ENCODE results near the gene PTCH1. TPM values are rescaled to one million over a fixed set of nuclear protein-coding genes. Genes with fewer than 3 reads are reported as not detected.

The PTCH1 gene
- polyA plus RNA-seq, 3 donors = not detected

- no peaks in the 10 kb centered on the region for H4K20me1 ChIP-seq (ENCODE audit: insufficient read depth, low read length)
- no peak overlapping the region for H3K4me2 ChIP-seq (replicated peaks; ENCODE audit: extremely low read depth, low read length, poor library complexity, severe bottlenecking)
- Mint-ChIP-seq H3K4me1 (peaks cover 5% of the 10 kb centered on the region), H3K9me3 (peaks cover 10 to 58% (median 33%) of the 10 kb centered on the region in 7 donors), H3K4me3 (peak overlapping the region in 1 of 2 donors; percentile 67), H3K27ac (no peak overlapping the region), H3K27me3 (ENCODE audit: low read depth in 3 of 3) (peaks cover 69 to 89% (median 82%) of the 10 kb centered on the region in 3 donors), H3K36me3 (peaks cover 4 to 5% of the 10 kb centered on the region in 2 donors)
- no peak for TF ChIP-seq CTCF (IDR thresholded peaks at IDR 0.05)
- peaks cover 8 to 58% of the 10 kb centered on the region in 2 donors for H3K9me3 ChIP-seq (replicated peaks in 1 of 2; ENCODE audit: control insufficient read depth in 1 of 2, insufficient read depth in 1 of 2, low read length in 2 of 2)
- H3K27ac ChIP-seq (ENCODE audit: low read depth in 1 of 2, low read length in 2 of 2) = no peak overlapping the region
- H2AFZ ChIP-seq (ENCODE audit: insufficient read depth, low read depth, low read length, poor library complexity, severe bottlenecking) = no peak overlapping the region
- intact Hi-C loops (cut with micrococcal nuclease) = no loop called here
- H3K36me3 ChIP-seq (replicated peaks in 1 of 2; ENCODE audit: control insufficient read depth in 1 of 2, insufficient read depth in 2 of 2, low read length in 2 of 2) = no peaks in the 10 kb centered on the region
- peaks cover 0 to 4% of the 10 kb centered on the region in 2 donors for H3K4me1 ChIP-seq (ENCODE audit: control insufficient read depth in 1 of 2, insufficient read depth in 2 of 2, low read length in 2 of 2)
- H3K9ac ChIP-seq (ENCODE audit: insufficient read depth, low read length, poor library complexity, severe bottlenecking) = no peak overlapping the region
- 61% methylated on average over 7 of the region's 20 CpGs for WGBS (ENCODE audit: insufficient coverage)
- DNase-seq = no peak
- H3K4me3 ChIP-seq (replicated peaks in 1 of 3; ENCODE audit: low read depth in 2 of 3, low read length in 3 of 3) = no peak overlapping the region
- peaks cover 64 to 81% of the 10 kb centered on the region in 2 donors for H3K27me3 ChIP-seq (ENCODE audit: control insufficient read depth in 2 of 2, insufficient read depth in 2 of 2, low read length in 2 of 2)
- H3K79me2 ChIP-seq (ENCODE audit: insufficient read depth, low read length) = no peaks in the 10 kb centered on the region
These were observed 1.0 kb upstream of the PTCH1 start for GRCh38 chr9:95517559-95518425.

GRCh38 chr9:95516221-95516733, 494 bp downstream of the PTCH1 start:
- no peak for DNase-seq
- H4K20me1 ChIP-seq (ENCODE audit: insufficient read depth, low read length) = no peaks in the 10 kb centered on the region
- peaks cover 17 to 63% (median 40%) of the 10 kb centered on the region in 7 donors for H3K9me3 Mint-ChIP-seq
- H2AFZ ChIP-seq (ENCODE audit: insufficient read depth, low read depth, low read length, poor library complexity, severe bottlenecking) = peak overlapping the region; percentile 61
- H3K36me3 ChIP-seq (replicated peaks in 1 of 2; ENCODE audit: control insufficient read depth in 1 of 2, insufficient read depth in 2 of 2, low read length in 2 of 2) = no peaks in the 10 kb centered on the region
- peaks cover 79 to 97% (median 94%) of the 10 kb centered on the region in 3 donors for H3K27me3 Mint-ChIP-seq (ENCODE audit: low read depth in 3 of 3)
- no peak overlapping the region for H3K9ac ChIP-seq (ENCODE audit: insufficient read depth, low read length, poor library complexity, severe bottlenecking)
- peaks cover 21 to 73% of the 10 kb centered on the region in 2 donors for H3K9me3 ChIP-seq (replicated peaks in 1 of 2; ENCODE audit: control insufficient read depth in 1 of 2, insufficient read depth in 1 of 2, low read length in 2 of 2)
- peaks cover 15% of the 10 kb centered on the region for H3K4me1 Mint-ChIP-seq
- H3K4me3 ChIP-seq (replicated peaks in 1 of 3; ENCODE audit: low read depth in 2 of 3, low read length in 3 of 3) = peak overlapping the region in 1 of 3 experiments; percentile 44
- no peak overlapping the region for H3K27ac Mint-ChIP-seq
- H3K4me1 ChIP-seq (ENCODE audit: control insufficient read depth in 1 of 2, insufficient read depth in 2 of 2, low read length in 2 of 2) = peaks cover 4 to 12% of the 10 kb centered on the region in 2 donors
- H3K79me2 ChIP-seq (ENCODE audit: insufficient read depth, low read length) = no peaks in the 10 kb centered on the region
- under 1% methylated on average over 68 of the region's 69 CpGs for whole genome bisulfite sequencing (ENCODE audit: insufficient coverage)
- intact Hi-C loops (cut with micrococcal nuclease) = no loop called here
- no peak overlapping the region for H3K27ac ChIP-seq (ENCODE audit: low read depth in 1 of 2, low read length in 2 of 2)
- peaks cover 78 to 92% of the 10 kb centered on the region in 2 donors for H3K27me3 ChIP-seq (ENCODE audit: control insufficient read depth in 2 of 2, insufficient read depth in 2 of 2, low read length in 2 of 2)
- H3K4me3 Mint-ChIP-seq = peak overlapping the region; percentile 74 to 93
- peaks cover 11 to 14% of the 10 kb centered on the region in 2 donors for H3K36me3 Mint-ChIP-seq
- TF ChIP-seq CTCF (IDR thresholded peaks at IDR 0.05) = no peak
- peak overlapping the region; percentile 54 for H3K4me2 ChIP-seq (replicated peaks; ENCODE audit: extremely low read depth, low read length, poor library complexity, severe bottlenecking)

Measured in CD14-positive monocyte (primary cell).